ENCODE results near the gene TMEM235.
A peak's percentile ranks its signal among the peaks of the same experiment; 100 is the strongest.

TMEM235 gene

DNA sequence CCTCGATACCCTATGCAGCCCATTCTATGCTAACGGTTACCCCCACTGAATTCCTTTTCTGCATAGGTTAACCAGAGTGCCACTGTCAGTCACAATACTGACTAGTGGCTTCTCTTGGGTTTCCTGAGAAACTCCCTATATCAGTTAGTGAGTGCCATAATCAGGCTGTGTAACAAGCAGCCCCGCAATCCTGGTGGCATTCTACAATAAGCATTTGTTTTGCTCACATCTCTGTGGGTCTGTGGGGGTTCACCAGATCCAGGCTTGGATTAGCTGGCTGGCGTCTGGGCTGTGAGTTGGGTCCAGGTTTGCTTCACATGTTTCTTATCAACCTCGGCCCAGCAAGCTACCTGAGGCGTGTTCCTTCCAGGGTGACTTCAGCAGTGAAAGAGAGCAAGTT lies 42.4 kb downstream of the TMEM235 start:
- no peak for DNase-seq

DNA sequence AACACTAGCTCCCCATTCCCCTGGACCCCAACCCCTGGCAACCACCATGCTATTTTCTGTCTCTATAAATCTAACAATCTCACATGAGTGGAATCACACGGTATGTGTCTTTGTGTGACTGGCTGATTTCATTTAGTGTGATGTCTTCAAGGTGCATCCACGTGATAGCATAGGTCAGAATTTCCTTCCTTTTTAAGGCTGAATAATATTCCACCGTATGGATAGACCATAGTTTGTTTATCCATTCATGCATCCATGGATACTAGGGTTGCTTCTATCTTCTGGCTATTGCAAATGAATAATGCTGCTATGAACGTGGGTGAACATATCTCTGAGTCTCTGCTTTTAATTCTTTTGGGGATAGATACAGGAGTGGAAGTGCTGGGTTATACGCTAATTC lies 43.9 kb downstream of the TMEM235 start:
- no peak for DNase-seq

DNA sequence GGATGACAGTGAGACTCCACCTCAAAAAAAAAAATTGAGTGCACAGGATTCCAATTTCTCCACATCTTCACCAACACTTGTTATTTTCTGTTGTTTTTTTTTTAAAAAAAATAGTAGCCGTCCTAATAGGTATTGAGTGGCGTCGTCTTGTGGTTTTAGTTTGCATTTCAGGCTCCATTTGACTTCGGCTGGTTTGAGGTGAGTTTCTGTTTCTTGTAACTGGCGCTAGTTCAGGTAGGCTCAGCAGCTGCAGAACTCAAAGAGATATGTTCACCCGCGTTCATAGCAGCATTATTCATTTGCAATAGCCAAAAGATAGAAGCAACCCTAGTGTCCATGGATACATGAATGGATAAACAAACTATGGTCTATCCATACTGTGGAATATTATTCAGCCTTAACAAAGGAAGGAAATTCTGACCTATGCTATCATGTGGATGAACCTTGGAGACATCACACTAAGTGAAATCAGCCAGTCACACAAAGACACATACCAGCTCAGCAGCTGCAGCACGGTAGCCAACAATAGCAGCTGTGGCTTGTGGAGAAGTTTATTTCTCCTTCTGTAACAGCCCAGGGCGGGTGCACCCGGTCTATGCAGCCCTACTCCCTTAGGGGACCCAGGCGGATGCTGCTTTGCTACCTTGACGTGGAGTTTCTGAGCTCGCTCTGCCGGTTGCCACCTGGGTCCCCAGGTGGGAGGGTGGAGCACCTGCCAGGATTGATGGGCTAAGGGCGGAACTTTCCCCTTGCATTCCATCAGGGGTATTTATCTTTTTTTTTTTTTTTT lies 44.9 kb downstream of the TMEM235 start:
- no peak for DNase-seq

DNA sequence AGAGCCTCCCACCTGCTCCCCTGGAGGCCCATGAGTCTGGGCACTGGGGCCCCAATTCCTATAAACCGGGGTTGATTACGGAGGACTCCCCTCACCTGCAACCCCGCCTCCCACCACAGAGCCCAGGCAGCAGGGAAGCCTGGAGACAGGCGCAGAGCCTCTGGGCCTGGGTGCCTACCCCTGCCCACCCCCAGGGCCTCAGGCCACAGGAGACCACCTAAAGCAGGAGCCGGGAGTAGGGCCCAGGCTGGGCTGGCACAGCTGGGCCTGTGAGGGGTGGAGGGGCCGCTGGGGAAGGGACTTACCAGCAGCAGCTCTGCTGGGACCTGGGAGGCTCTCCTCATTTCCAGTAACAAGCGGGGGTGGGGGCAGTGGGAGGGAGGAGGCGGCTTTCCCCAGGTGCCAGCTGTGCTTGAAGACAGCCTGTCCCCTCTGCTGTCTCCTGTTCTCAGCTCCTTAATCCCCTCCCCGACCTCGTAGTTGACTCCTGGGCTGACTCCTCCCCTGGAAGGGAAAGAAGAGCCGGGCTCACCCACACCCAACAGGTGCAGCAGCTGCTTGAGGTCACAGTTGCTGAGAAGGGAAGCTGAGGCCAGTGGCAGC lies 46.8 kb downstream of the TMEM235 start:
- no peak for DNase-seq

DNA sequence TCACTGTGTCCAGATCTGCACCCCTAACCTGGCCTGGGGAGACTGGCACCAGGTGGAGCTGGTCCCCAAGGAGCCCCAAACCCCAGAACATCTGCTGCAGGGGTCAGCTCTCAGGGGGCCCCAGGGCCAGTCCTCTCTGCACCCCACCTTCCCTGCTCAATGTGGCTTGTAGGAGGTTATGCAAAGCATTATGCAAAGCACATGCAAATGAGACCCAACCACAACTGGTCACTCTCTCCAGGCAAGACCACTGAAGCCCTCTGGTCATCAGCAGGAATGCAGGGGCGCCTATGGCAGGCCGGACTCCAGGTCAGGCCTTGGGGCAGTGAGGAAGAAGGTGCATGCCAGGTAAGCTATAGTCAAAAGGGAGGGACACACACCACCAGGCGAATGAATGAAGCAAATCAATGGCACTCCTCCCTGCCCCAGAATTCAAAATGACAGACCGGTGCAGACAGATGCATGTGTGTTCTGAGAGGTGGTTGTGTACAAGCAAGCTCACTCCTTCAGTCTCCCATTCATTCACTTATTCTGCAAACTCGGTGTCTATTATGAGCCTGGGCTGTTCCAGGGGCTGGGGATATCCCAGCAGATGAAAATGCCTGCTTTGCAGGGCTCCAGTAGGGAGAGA lies 48.0 kb downstream of the TMEM235 start:
- no peak for DNase-seq

DNA sequence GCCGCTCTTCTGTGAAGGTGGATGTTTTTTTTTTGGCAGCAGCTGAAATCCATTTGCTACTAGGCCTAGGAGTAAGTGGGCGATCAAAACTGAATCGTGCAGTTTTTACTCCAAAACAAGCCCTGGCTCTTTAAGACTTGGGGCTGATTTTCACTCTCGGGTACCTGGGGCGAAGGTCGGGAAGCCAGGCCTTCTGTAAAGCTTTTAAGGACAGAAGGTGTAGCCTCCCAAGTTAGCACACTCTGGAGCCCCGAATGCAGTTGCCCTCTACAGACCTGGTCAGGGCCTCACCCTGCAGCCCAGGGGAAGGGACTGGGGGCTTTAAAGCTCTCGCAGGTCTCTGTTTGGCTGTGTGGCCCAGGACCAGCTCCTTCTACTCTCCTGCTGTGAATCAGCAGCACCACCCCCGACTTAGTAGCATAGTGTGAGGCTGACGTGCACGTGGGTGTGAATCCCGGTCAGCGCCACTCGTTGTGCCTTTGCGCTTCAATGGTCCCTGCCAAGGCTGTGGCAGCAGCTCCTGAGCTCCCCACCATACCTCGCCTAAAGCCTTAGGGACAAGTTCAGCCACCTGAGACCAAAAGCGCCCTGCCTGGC lies 49.9 kb downstream of the TMEM235 start:
- no peak for DNase-seq

DNA sequence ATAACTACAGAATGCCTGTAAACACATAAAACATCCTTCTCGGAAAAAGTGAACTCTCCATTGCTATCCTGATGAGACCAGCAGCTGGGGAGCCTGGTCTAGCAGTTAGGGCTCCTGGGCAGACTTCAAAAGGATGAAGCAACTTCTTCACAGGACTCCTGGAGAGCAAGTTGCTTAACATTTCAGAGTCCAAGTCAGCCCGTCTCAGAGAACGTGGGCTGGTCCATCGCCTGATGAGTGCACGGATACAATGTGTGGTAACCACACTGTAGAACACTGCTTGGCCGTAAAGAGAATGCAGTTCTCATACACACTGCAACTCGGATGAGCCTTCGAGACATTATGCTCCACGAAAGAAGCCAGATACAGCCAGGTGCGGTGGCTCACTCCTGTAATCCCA lies 52.7 kb downstream of the TMEM235 start:
- DNase-seq = no peak

DNA sequence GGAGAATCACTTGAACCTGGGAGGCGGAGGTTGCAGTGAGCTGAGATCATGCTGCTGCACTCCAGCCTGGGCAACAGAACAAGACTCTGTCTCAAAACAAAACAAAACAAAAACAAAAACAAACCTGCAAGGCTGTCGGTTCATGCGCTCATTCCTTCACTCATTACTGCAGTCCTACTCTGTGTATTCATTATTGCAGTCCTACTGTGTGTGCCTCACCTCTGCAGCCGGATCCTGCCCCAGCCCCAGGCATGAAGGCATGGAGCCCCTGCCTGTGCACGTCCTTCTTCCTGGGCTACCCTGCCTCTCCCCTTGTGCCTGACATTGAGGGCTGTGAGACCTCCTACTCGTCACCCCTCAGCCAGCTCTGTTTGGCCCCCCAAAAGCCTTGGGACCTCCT lies 57.6 kb downstream of the TMEM235 start:
- DNase-seq = no peak

DNA sequence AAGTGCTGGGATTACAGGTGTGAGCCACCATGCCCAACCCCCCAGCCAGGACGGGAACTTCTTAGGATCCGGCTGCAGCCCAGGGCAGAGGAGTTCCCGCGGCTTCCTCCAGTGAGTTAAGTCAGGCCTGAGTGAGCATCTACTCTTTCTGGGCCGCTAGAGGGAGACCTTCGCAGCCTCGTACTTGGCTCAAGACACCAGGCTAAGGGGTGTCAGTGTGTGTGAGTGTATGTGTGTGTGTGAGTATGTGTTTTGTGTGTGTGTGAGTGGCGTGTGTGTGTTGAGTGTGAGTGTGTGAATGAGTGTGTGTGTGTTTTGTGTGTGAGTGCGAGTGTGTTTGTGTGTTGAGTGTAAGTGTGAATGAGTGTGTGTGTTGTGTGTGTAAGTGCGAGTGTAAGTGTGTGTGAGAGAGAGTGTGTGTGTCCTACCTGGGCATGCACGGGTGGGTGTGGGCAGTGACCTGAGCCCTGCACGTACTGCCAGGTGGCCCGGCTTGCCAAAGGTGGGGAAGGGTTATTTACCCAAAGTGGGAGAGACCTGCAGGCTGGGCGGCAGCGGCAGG lies 58.5 kb downstream of the TMEM235 start:
- peak; percentile 78 for DNase-seq

Measured in retina (tissue), 1 donor.